Thyroid gland (tissue), 4 donors: ENCODE measurements around the gene ARHGAP24. TPM values are rescaled to one million over a fixed set of nuclear protein-coding genes. Genes with fewer than 3 reads are reported as not detected.

Source experiments
- DNase-seq, 2 donors: peaks; one replicate each; pipeline ENCODE4 v3.0.0-alpha.2; 2019
- H3K27ac ChIP-seq, 3 donors: fragments of 200-600 bp; sonication (generic); 1 replicate in 2 of 3; 2 replicates in 1 of 3; pipeline ENCODE4 v1.5.1; 2016 to 2019; ENCODE audit warnings: mild to moderate bottlenecking in 1 of 3, moderate library complexity in 1 of 3
- H3K27me3 ChIP-seq: fragments of 200-600 bp; sonication (generic); one replicate; pipeline ENCODE4 v1.5.1; 2019
- H3K36me3 ChIP-seq, 2 donors: fragments of 200-600 bp; sonication (generic); one replicate each; pipeline ENCODE4 v1.5.1; 2016 to 2019
- H3K4me1 ChIP-seq, 2 donors: fragments of 200-600 bp; sonication (generic); one replicate each; pipeline ENCODE4 v1.5.1; 2017 to 2019
- H3K4me3 ChIP-seq, 3 donors: fragments of 200-600 bp; sonication (generic); replicated peaks in 1 of 3; 1 replicate in 2 of 3; 2 replicates in 1 of 3; pipeline ENCODE4 v1.5.1; 2016; ENCODE audit warnings: mild to moderate bottlenecking in 1 of 3
- H3K9me3 ChIP-seq: fragments of 200-600 bp; sonication (generic); one replicate; pipeline ENCODE4 v1.5.1; 2017
- POLR2A ChIP-seq, 2 donors: fragments of 450-650 bp; IDR thresholded peaks; one replicate each; pipeline ENCODE4 v1.6.1; 2017; ENCODE audit warnings: antibody characterized with exemption in 2 of 2, mild to moderate bottlenecking in 2 of 2, moderate library complexity in 1 of 2
- WGBS, 2 donors: methylation state at CpG; one replicate each; pipeline ENCODE4 v1.1.5; 2017; 5-methylcytosine and 5-hydroxymethylcytosine counted together
- intact Hi-C: fragments of 100-400 bp; cut with DNase I; formaldehyde crosslinking; loops from one replicate; pipeline ENCODE4 v1.15.1; 2023
- total RNA-seq, 4 donors: library from RNA; depleted of rRNA; stranded (reverse); fragments of >200 nt; gene quantifications; one replicate each; pipeline ENCODE4 v1.2.3, GENCODE V29; 2016
- TF ChIP-seq, protein P1 (sequence below), 6 experiments: fragments of 200-600 bp in 3 of 6; fragments of 450-650 bp in 3 of 6; sonication (generic) in 3 of 6; IDR thresholded peaks; one replicate each; pipeline ENCODE4 v1.5.1; 2016 to 2019; ENCODE audit warnings: antibody characterized with exemption in 6 of 6, mild to moderate bottlenecking in 2 of 6, inconsistent platforms in 1 of 6, moderate library complexity in 1 of 6

ARHGAP24 gene
- total RNA-seq, 4 donors from 2014 or later: 20.8 to 70.3 (median 52.4) TPM

DNA sequence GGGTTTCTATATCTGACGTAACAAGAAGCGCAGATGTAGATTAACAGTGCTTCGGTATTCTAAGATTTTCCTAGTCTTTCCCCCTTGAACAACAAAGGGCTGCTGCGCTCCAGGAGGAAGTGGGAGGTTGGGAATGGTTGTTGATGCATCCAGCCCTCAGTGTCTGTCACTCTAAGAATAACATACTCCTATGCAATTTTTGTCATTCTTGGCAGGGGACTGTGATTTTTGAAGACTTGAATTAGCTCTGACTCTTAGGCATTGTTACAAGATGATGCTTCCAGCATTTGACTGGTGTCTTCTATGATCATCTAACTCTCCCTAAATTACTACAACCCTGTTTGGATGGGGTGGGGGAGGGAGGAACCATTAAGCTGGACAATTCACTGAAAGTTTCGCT is 394.2 kb downstream of the ARHGAP24 start:
- Histone ChIP-seq H3K4me3 (no peak overlapping the region), H3K4me1 (peaks cover 9 to 18% of the 10 kb centered on the region in 2 donors)
- TF ChIP-seq POLR2A (IDR thresholded peaks at IDR 0.05): no peak
- TF ChIP-seq, protein P1, sequence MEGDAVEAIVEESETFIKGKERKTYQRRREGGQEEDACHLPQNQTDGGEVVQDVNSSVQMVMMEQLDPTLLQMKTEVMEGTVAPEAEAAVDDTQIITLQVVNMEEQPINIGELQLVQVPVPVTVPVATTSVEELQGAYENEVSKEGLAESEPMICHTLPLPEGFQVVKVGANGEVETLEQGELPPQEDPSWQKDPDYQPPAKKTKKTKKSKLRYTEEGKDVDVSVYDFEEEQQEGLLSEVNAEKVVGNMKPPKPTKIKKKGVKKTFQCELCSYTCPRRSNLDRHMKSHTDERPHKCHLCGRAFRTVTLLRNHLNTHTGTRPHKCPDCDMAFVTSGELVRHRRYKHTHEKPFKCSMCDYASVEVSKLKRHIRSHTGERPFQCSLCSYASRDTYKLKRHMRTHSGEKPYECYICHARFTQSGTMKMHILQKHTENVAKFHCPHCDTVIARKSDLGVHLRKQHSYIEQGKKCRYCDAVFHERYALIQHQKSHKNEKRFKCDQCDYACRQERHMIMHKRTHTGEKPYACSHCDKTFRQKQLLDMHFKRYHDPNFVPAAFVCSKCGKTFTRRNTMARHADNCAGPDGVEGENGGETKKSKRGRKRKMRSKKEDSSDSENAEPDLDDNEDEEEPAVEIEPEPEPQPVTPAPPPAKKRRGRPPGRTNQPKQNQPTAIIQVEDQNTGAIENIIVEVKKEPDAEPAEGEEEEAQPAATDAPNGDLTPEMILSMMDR (IDR thresholded peaks at IDR 0.05): no peak

DNA sequence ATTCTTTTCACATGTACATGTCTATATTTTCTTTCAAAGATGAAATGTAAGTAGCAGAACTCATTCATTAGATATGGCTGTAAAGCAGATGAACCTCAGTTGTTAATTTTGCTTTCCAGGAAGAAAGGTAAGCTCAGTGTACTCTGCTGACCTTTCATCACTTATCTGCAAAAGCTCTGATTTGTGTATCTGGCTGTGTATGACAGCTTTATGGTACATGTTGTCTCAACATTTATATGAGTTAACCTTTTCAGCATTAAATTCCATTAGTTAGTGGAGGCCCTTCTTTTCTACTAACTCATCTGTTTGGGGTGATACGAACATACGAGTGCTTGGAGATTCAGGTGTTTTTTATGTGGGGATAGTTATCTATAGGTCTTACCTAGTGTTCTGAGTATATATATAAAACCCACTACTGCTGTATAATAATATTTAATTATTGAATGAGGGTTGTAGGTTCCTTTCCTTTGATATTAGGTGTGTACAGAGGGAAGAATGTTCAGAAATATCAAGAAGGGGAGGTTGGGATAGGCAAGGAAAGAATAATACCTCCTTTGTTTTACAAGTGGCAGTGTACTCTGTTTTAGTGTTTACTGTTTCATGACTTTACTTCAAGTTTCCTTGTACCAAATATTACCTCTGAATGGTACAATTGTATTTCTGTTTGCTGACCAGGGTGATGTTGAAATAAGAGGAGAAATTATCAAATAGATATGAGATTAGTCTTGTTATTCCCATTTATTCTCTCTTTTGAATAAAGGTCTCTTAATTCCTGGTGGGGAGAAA is 395.5 kb downstream of the ARHGAP24 start:
- TF ChIP-seq POLR2A (IDR thresholded peaks at IDR 0.05): no peak
- TF ChIP-seq, protein P1 (IDR thresholded peaks at IDR 0.05): no peak
- H3K4me3 ChIP-seq: no peak overlapping the region
- H3K27ac ChIP-seq: no peak overlapping the region
- 94 to 97% methylated on average over 2 of the region's 2 CpGs for WGBS, 2 donors
- intact Hi-C loops: no loop called here
- H3K36me3 ChIP-seq: no peaks in the 10 kb centered on the region
- DNase-seq: no peak
- no peaks in the 10 kb centered on the region for H3K27me3 ChIP-seq
- H3K9me3 ChIP-seq: no peaks in the 10 kb centered on the region
- H3K4me1 ChIP-seq: peaks cover 8 to 18% of the 10 kb centered on the region in 2 donors

More for the DNA sequence above, 394.2 kb downstream of the ARHGAP24 start:
- Histone ChIP-seq H3K27ac (no peak overlapping the region), H3K27me3 (no peaks in the 10 kb centered on the region), H3K36me3 (no peaks in the 10 kb centered on the region), H3K9me3 (no peaks in the 10 kb centered on the region)
- intact Hi-C loops: no loop called here
- 64% methylated on average over 5 of the region's 5 CpGs for WGBS, 2 donors
- DNase-seq: no peak

DNA sequence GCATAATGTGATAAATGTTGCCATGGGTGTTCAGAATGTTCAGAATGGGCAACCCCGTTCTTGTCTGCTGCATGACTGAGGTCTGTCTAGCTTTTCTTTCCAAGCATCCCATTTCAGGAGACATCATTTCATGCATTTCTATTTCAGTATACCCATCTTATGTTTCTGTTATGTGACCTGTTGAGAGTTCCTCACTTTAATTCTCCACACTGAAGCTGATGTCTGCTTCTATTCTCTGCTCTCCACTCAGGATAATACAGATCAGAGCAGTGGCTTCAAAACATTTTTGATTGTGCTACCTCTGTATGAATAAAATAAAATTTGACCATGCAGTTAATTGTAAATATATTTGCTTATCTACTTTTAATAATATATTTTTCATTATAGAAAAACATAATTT is 398.6 kb downstream of the ARHGAP24 start:
- DNase-seq: no peak
- 94 to 100% methylated on average over 1 of the region's 1 CpG for WGBS, 2 donors
- Histone ChIP-seq H3K4me3 (no peak overlapping the region), H3K36me3 (no peaks in the 10 kb centered on the region), H3K27ac (no peak overlapping the region), H3K27me3 (no peaks in the 10 kb centered on the region), H3K4me1 (peaks cover 0 to 9% of the 10 kb centered on the region in 2 donors), H3K9me3 (no peaks in the 10 kb centered on the region)
- TF ChIP-seq, protein P1 (IDR thresholded peaks at IDR 0.05): no peak
- no peak for TF ChIP-seq POLR2A (IDR thresholded peaks at IDR 0.05)
- intact Hi-C loops: no loop called here

DNA sequence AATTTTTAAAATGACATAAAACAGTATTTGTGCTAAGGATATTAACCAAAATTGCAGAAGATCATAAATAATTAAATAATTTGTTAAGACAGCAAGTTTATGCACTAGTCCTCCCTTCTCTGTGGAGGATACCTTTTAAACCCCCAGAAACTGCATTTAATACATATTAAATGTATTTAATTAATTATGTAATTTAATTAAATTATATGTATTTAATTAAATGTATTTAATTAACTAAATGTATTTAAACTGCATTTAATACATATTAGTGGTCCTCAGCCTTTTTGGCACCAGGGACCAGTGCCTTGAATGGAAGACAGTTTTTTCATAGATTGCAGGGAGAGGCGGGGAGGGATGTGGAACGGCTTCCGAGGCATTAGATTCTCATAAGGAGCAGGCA is 404.6 kb downstream of the ARHGAP24 start:
- H3K27me3 ChIP-seq: no peaks in the 10 kb centered on the region
- no peak for DNase-seq
- no peak for TF ChIP-seq POLR2A (IDR thresholded peaks at IDR 0.05)
- TF ChIP-seq, protein P1 (IDR thresholded peaks at IDR 0.05): no peak
- H3K4me1 ChIP-seq: no peaks in the 10 kb centered on the region
- no peaks in the 10 kb centered on the region for H3K9me3 ChIP-seq
- H3K36me3 ChIP-seq: no peaks in the 10 kb centered on the region
- intact Hi-C loops: no loop called here
- WGBS, 2 donors: 97% methylated on average over 3 of the region's 3 CpGs
- no peak overlapping the region for H3K4me3 ChIP-seq
- no peak overlapping the region for H3K27ac ChIP-seq

DNA sequence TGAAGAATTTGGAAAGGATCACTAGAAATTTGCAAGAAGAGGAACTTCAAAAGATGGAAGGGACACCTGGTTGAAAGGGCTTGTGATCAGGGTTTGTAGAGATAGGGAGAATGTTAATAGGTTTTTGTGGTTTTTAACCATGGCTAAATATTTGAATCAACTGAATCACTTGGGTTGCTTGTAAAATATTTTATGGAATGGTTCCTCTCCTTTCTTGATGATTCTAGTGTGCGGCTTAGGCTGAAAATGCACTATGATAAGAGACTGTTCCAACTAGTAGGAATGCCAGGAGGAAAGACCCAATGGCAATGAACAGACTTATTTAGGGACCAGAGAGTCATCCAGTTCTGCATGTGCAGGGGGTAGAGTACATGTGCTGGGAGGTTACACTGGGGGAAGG is 408.2 kb downstream of the ARHGAP24 start:
- TF ChIP-seq, protein P1 (IDR thresholded peaks at IDR 0.05): no peak
- no peak for TF ChIP-seq POLR2A (IDR thresholded peaks at IDR 0.05)
- intact Hi-C loops: no loop called here
- H3K27me3 ChIP-seq: no peaks in the 10 kb centered on the region
- no peaks in the 10 kb centered on the region for H3K9me3 ChIP-seq
- DNase-seq: no peak
- no peak overlapping the region for H3K27ac ChIP-seq
- no peaks in the 10 kb centered on the region for H3K4me1 ChIP-seq
- 94 to 97% methylated on average over 1 of the region's 1 CpG for WGBS, 2 donors
- no peaks in the 10 kb centered on the region for H3K36me3 ChIP-seq
- H3K4me3 ChIP-seq: no peak overlapping the region
